Neural cell (in vitro differentiated cells): ENCODE measurements around the gene LRRK2. TPM values are rescaled to one million over a fixed set of nuclear protein-coding genes. Genes with fewer than 3 reads are reported as not detected.

Experiments
- H2AFZ ChIP-seq: fragments of 200-600, 300-800 bp; sonication (generic), shearing (Covaris generic); 2 replicates; pipeline ENCODE4 v1.6.0; 2014; ENCODE audit warnings: low read depth, mild to moderate bottlenecking, antibody characterized with exemption, low read length, moderate library complexity
- H3F3A ChIP-seq: fragments of 200-600 bp; shearing (Covaris generic); 2 replicates; pipeline ENCODE4 v1.6.1; 2016; ENCODE audit warnings: mild to moderate bottlenecking, moderate library complexity, mixed read lengths, antibody characterized with exemption, low read length; ENCODE audit not compliant: insufficient read depth, poor library complexity, severe bottlenecking
- H3K27ac ChIP-seq: fragments of 200-600, 300-800 bp; sonication (generic), shearing (Covaris generic); 2 replicates; pipeline ENCODE4 v1.5.1; 2014; ENCODE audit warnings: mild to moderate bottlenecking, low read length, moderate library complexity
- H3K27me3 ChIP-seq: fragments of 300-800, 200-600 bp; sonication (generic), shearing (Covaris generic); 2 replicates; pipeline ENCODE4 v1.6.0; 2014; ENCODE audit warnings: mild to moderate bottlenecking, low read depth, low read length, moderate library complexity; ENCODE audit not compliant: insufficient read depth
- H3K36me3 ChIP-seq: fragments of 300-800, 200-600 bp; sonication (generic), shearing (Covaris generic); 2 replicates; pipeline ENCODE4 v1.5.1; 2014; ENCODE audit warnings: mild to moderate bottlenecking, antibody characterized with exemption, low read length, moderate library complexity; ENCODE audit not compliant: insufficient read depth
- H3K4me2 ChIP-seq: fragments of 300-800, 200-600 bp; sonication (generic), shearing (Covaris generic); 2 replicates; pipeline ENCODE4 v1.6.0; 2014; ENCODE audit warnings: mild to moderate bottlenecking, low read length
- H3K4me3 ChIP-seq: fragments of 300-800, 200-600 bp; sonication (generic), shearing (Covaris generic); 2 replicates; pipeline ENCODE4 v1.5.1; 2014; ENCODE audit warnings: mild to moderate bottlenecking, low read length, moderate library complexity
- H3K79me2 ChIP-seq: fragments of 200-600 bp; shearing (Covaris generic); replicated peaks from 2 replicates; pipeline ENCODE4 v1.6.0; 2014; ENCODE audit warnings: mild to moderate bottlenecking, low read length, moderate library complexity; ENCODE audit not compliant: insufficient read depth
- H3K9ac ChIP-seq: fragments of 300-800, 200-600 bp; sonication (generic), shearing (Covaris generic); 2 replicates; pipeline ENCODE4 v1.6.1; 2016; ENCODE audit warnings: mild to moderate bottlenecking, low read length, mixed read lengths
- H3K9me2 ChIP-seq: fragments of 200-600 bp; shearing (Covaris generic); 2 replicates; pipeline ENCODE4 v1.6.1; 2016; ENCODE audit warnings: mild to moderate bottlenecking, low read length, mixed read lengths; ENCODE audit not compliant: insufficient read depth
- H3K9me3 ChIP-seq: fragments of 200-600, 300-800 bp; sonication (generic), shearing (Covaris generic); 2 replicates; pipeline ENCODE4 v1.6.1; 2016; ENCODE audit warnings: mild to moderate bottlenecking, mixed run types, low read length, moderate library complexity, mixed read lengths
- H4K20me1 ChIP-seq: fragments of 200-600 bp; shearing (Covaris generic); 2 replicates; pipeline ENCODE4 v1.6.1; 2016; ENCODE audit warnings: mild to moderate bottlenecking, mixed run types; ENCODE audit not compliant: insufficient read depth
- CTCF ChIP-seq: fragments of 450-650 bp; IDR thresholded peaks from 2 replicates; pipeline ENCODE4 v1.5.1; 2014; ENCODE audit warnings: antibody characterized with exemption, mild to moderate bottlenecking, moderate library complexity; ENCODE audit not compliant: poor library complexity, severe bottlenecking
- EP300 ChIP-seq: fragments of 450-650 bp; conservative IDR thresholded peaks from 2 replicates; pipeline ENCODE4 v1.6.1; 2014; ENCODE audit warnings: antibody characterized with exemption, mild to moderate bottlenecking, moderate library complexity; ENCODE audit not compliant: poor library complexity, severe bottlenecking
- EZH2 ChIP-seq: fragments of 200-600, 300-800 bp; shearing (Covaris generic), sonication (generic); IDR thresholded peaks from 2 replicates; pipeline ENCODE4 v1.6.1; 2014; ENCODE audit warnings: antibody characterized with exemption, low read length, borderline replicate concordance, mild to moderate bottlenecking; ENCODE audit not compliant: insufficient read depth, poor library complexity, severe bottlenecking
- MXI1 ChIP-seq: fragments of 450-650 bp; conservative IDR thresholded peaks from 2 replicates; pipeline ENCODE4 v1.6.1; 2014; ENCODE audit warnings: antibody characterized with exemption, mild to moderate bottlenecking; ENCODE audit not compliant: poor library complexity, severe bottlenecking
- POLR2AphosphoS5 ChIP-seq: IDR thresholded peaks from 2 replicates; pipeline ENCODE4 v1.6.1; 2012
- RAD21 ChIP-seq: fragments of 450-650 bp; conservative IDR thresholded peaks from 2 replicates; pipeline ENCODE4 v1.6.1; 2014; ENCODE audit warnings: antibody characterized with exemption, mild to moderate bottlenecking, moderate library complexity
- REST ChIP-seq: IDR thresholded peaks from 2 replicates; pipeline ENCODE4 v1.6.1; 2012; ENCODE audit warnings: borderline replicate concordance
- SMC3 ChIP-seq: fragments of 450-650 bp; conservative IDR thresholded peaks from 2 replicates; pipeline ENCODE4 v1.6.1; 2014; ENCODE audit warnings: antibody characterized with exemption, mild to moderate bottlenecking, moderate library complexity; ENCODE audit not compliant: poor library complexity
- TAF1 ChIP-seq: IDR thresholded peaks from 2 replicates; pipeline ENCODE4 v1.6.1; 2012; ENCODE audit warnings: low read depth
- polyA plus RNA-seq: library from polyadenylated mRNA; depleted of rRNA; stranded (reverse); fragments of >200 nt; gene quantifications from 2 replicates; pipeline ENCODE4 v1.2.3, GENCODE V29; 2014

The LRRK2 gene
- polyA plus RNA-seq, 1 donor from 2014 or later: 0.54 TPM

- H3K4me3 ChIP-seq: no peak overlapping the region
- no peak overlapping the region for H3K4me2 ChIP-seq
- H2AFZ ChIP-seq: no peak overlapping the region
- no peaks in the 10 kb centered on the region for H3K9me3 ChIP-seq
- H3K9me2 ChIP-seq: no peaks in the 10 kb centered on the region
- H3K79me2 ChIP-seq: no peaks in the 10 kb centered on the region
- H3F3A ChIP-seq: no peaks in the 10 kb centered on the region
- H3K27me3 ChIP-seq: no peaks in the 10 kb centered on the region
- no peaks in the 10 kb centered on the region for H3K36me3 ChIP-seq
- H3K27ac ChIP-seq: no peak overlapping the region
- no peaks in the 10 kb centered on the region for H4K20me1 ChIP-seq
- no peak for TF ChIP-seq EZH2
- TF ChIP-seq CTCF: no peak
- no peak for TF ChIP-seq RAD21
- no peak for TF ChIP-seq SMC3
- TF ChIP-seq TAF1: no peak
- TF ChIP-seq POLR2AphosphoS5: no peak
- no peak for TF ChIP-seq EP300
- TF ChIP-seq REST: no peak
- H3K9ac ChIP-seq: no peak overlapping the region
Observed at GRCh38 chr12:40298341-40298740, 73.5 kb downstream of the LRRK2 start.

GRCh38 chr12:40300490-40300889 lies 75.7 kb downstream of the LRRK2 start:
- Histone ChIP-seq H3K9ac (no peak overlapping the region), H4K20me1 (no peaks in the 10 kb centered on the region), H3K36me3 (no peaks in the 10 kb centered on the region), H3K9me2 (no peaks in the 10 kb centered on the region), H3K27me3 (no peaks in the 10 kb centered on the region), H3K9me3 (no peaks in the 10 kb centered on the region), H3K27ac (no peak overlapping the region), H3K4me2 (no peak overlapping the region), H3K79me2 (no peaks in the 10 kb centered on the region), H3F3A (no peaks in the 10 kb centered on the region), H2AFZ (no peak overlapping the region), H3K4me3 (no peak overlapping the region)
- TF ChIP-seq TAF1 (no peak), EP300 (no peak), CTCF (no peak), EZH2 (no peak), MXI1 (no peak), POLR2AphosphoS5 (no peak), SMC3 (no peak), REST (no peak), RAD21 (no peak)
